ENCODE data around the gene CFAP221. TPM values are rescaled to one million over a fixed set of nuclear protein-coding genes. Genes with fewer than 3 reads are reported as not detected.
A peak's percentile ranks its signal among the peaks of the same experiment; 100 is the strongest.

The CFAP221 gene
- total RNA-seq, 1 donor from 2014 or later: 20.7 TPM

DNA sequence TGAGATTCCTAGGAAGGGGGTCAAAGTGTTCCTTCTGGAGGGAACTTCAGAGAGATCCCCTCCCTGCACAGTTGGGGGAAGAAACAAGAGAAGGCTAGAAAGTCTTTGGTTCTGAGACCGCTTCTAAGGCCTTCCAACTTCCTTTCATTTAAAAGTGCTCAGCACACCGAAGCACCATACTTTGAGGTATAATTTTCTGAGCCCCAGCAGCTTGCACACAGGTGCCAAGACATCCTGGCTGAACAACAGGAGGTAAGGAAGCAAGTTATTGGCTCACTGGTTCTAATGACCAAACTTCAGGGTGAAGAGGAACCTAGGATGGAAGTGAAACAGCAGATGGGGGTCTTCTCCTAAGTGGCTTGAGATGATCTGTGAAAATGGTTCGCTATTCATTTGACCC lies 154.0 kb downstream of the CFAP221 start:
- DNase-seq (ENCODE audit: low spot score): no peak

DNA sequence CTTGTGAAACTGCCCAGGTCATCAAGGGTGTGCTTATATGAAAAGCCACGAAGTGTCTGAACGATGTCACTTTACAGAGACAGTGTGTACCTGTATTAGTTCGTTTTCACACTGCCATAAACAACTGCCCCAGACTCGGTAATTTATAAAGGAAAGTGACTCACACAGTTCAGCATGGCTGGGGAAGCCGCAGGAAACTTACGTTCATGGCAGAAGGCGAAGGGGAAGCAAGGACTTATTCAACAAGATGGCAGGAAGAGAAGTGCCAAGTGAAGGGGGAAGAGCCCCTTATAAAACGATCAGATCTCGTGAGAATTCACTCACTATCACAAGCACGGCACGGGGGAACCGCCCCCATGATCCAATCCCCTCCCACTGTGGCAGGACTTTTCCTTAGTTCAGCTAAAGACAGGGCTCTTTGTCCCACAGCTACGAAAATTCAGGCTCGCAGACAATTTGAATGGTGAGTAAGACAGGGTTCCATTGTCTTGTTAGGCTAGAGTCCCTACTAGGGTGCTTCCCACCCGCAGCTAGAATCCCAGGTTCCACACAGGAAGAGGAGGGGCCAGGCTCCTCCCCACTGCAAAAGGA lies 154.9 kb downstream of the CFAP221 start:
- DNase-seq (ENCODE audit: low spot score): no peak

DNA sequence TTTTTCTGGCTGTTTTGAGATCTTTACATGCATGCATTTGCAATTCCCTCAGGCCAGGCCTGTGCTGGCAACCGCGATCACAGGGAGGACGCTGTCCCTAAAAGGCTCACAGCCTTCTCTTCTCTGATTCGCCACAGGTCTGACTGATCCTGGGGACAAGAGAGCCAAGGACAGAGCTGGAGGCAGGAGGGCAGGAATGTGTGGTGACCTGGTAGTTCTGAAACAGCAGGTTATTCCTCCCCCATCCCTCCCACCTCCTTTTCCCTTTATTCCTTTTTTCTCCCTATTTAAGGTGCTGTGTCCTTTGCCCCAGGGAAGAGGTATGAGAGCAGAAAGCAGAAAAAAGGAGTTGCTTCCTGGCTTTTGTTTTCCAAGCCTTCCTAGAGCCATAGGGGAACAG lies 156.6 kb downstream of the CFAP221 start:
- no peak for DNase-seq (ENCODE audit: low spot score)

DNA sequence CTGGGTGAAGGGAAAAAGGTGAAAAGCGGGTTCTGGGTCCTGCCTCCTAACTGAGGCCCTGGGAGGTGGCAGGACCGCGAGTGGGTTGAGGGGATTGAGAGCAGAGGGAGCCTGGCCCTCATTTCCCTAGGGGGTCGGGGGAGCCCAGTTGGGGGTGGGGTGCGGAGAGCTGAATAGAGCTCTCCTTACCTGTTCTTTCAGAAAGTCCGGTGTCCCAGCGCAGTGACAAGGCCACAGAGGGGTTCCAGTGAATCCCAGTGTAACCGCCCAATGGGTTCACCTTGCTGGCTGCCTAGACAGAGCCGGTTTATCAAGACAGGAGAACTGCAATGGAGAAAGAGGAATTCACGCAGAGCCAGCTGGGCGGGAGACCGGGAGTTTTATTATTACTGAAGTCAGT lies 157.1 kb downstream of the CFAP221 start:
- DNase-seq (ENCODE audit: low spot score): no peak

DNA sequence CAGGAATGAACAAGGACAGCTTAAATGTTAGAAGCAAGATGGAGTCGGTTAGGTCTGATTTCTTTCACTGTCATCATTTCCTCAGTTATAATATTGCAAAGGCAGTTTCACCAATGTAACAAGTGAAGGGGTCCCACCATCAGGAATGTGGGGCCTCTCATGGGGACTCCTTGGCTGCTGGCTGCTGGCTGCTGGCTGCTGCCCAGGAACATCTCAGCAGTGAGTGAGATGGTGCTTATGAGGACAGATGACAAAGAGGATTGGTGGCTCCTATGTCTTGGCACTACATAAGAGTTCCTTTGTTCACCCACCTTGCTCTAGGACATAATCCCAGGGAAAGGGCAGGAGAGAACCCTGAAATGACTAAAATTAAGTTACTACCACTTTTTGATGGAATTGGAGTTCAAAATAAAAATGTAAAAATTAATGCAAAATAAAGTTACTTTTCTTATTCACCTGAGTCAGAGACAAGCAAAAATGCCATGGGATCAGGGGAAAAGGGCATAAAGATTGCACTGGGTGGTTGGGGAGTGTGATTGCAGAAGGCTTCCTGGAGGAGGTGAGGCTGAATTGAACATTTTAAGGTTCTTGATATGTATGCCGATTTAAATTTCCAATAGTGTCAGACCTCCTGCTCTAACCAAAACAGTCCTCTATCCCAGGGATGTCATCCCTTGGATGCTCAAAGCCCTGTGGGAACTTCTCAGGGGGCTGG lies 158.1 kb downstream of the CFAP221 start:
- no peak for DNase-seq (ENCODE audit: low spot score)

DNA sequence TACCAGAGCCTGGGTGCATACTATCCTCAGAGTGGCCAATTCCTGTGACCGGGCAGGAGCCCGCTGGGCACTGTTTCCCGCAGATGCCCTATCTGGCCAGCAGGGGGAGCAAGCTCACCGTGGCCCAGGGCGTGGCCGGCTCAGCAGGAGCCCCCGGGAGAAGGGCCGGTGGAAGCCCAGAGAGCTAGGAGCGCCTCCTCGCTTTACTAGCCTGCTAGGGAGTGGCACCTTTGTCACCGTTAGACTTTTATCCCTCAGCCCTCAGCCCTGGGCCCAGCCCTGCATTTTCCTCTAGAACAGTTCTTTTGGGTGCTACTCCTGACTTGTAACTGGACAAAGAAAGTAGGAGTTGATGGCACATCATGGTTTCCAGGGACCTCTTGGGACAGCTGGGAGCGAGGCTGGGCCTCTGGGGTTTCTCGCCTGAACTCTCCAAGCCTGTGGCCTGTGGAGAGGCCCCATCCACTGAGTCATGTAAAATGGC lies 158.7 kb downstream of the CFAP221 start:
- peak; percentile 43 for DNase-seq (ENCODE audit: low spot score)

DNA sequence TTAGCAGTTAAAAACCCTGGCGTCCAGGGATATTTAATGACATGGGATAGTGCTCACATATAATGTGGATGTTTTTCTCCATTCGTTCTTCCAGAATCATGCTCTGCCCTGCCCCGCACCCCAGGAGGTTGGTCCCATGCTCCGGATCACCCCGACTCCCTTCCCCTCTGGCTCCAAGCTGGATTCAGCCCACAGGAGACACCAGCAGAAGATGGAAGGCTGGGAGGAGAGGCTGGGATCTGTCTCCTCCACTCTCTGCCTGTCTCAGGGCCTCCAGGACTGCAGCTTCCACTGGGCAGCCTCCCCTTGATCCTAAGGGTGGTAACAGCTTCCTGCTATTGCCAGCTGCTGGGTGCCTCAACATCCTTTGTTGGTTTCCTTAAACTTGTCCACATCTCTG lies 159.3 kb downstream of the CFAP221 start:
- no peak for DNase-seq (ENCODE audit: low spot score)

DNA sequence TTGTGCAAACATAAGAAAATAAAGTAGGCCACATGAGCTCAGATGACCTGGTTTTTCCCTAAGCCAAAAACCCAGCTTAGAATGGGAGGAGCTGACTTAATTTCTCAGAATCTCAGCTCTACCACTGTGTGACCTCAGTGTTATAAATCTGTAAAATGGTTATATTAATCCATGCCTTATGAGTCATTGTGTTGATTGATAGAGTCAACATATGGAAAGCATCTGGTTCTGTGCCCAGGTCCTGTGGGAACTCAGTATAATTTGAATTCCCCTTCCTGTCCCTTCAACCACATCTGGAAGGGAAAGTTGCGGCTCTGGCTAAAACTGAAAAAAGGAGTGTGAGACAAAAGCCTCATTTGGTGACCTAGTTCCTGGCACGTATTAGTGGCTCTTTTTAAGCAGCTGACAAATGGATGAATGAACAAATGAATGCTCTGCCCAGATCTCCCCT lies 160.4 kb downstream of the CFAP221 start:
- no peak for DNase-seq (ENCODE audit: low spot score)

DNA sequence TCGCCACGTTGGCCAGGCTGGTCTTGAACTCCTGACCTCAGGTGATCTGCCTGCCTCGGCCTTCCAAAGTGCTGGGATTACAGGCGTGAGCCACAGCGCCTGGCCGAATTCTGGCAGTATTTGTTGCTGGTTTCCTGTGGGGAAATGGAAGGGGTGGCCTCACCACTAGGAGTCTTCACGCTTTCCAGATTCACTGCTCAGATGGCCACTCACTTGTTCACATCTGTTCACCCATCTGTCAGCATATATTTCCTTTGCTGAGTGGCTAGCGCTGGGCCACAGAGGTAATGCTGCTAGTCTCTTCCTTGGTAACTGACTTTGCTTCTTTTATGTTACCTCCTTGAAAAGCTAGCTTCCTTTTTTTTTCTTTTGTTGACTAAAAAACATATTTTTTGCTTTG lies 162.0 kb downstream of the CFAP221 start:
- DNase-seq (ENCODE audit: low spot score): no peak

Other genes starting within 250 kb of the CFAP221 start
- 12.8 TPM for gene C2orf76, start 177.6 kb upstream of the CFAP221 start, total RNA-seq (ENCODE audit: insufficient read depth, low replicate concordance)
- gene DBI, start 177.5 kb upstream of the CFAP221 start, total RNA-seq (ENCODE audit: insufficient read depth, low replicate concordance): 80.2 TPM
- gene TMEM37, start 112.6 kb upstream of the CFAP221 start, total RNA-seq (ENCODE audit: insufficient read depth, low replicate concordance): not detected
- gene SCTR, start 20.0 kb upstream of the CFAP221 start, total RNA-seq (ENCODE audit: insufficient read depth, low replicate concordance): 1.9 TPM
- gene TMEM177, start 134.8 kb downstream of the CFAP221 start, total RNA-seq (ENCODE audit: insufficient read depth, low replicate concordance): 8.2 TPM
- gene PTPN4, start 215.5 kb downstream of the CFAP221 start, total RNA-seq (ENCODE audit: insufficient read depth, low replicate concordance): 47.2 TPM

All from umbilical cord (tissue), 2 donors.